22Rv1 (cell line): ENCODE measurements around the gene KRTAP10-2.
A peak's percentile ranks its signal among the peaks of the same experiment; 100 is the strongest.
"Not testable (repeated sequence)": the region's sequence is repeated elsewhere in the genome, so short reads cannot be mapped to it uniquely, and the experiment has no call there.

Experiments used
- H3K27ac ChIP-seq: fragments of 450-650 bp; 2 replicates; pipeline ENCODE4 v1.5.1; 2017
- ZFX ChIP-seq: fragments of 450-650 bp; IDR thresholded peaks from 2 replicates; pipeline ENCODE4 v1.6.1; 2017; ENCODE audit warnings: antibody characterized with exemption, borderline replicate concordance
- TF ChIP-seq, protein P1 (sequence below): fragments of 450-650 bp; IDR thresholded peaks from 2 replicates; pipeline ENCODE4 v1.5.1; 2017; ENCODE audit warnings: mild to moderate bottlenecking

KRTAP10-2 gene, protein sequence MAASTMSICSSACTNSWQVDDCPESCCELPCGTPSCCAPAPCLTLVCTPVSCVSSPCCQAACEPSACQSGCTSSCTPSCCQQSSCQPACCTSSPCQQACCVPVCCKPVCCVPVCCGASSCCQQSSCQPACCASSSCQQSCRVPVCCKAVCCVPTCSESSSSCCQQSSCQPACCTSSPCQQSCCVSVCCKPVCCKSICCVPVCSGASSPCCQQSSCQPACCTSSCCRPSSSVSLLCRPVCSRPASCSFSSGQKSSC

GRCh38 chr21:44551340-44551961, at the start of gene KRTAP10-2:
Gene KRTAP10-2, minus strand, starts transcription at chr21:44551505. Its CDS starts 47 bp downstream, at chr21:44551458.
- no peak within 1 kb of the TSS for H3K27ac ChIP-seq
- TF ChIP-seq, protein P1, sequence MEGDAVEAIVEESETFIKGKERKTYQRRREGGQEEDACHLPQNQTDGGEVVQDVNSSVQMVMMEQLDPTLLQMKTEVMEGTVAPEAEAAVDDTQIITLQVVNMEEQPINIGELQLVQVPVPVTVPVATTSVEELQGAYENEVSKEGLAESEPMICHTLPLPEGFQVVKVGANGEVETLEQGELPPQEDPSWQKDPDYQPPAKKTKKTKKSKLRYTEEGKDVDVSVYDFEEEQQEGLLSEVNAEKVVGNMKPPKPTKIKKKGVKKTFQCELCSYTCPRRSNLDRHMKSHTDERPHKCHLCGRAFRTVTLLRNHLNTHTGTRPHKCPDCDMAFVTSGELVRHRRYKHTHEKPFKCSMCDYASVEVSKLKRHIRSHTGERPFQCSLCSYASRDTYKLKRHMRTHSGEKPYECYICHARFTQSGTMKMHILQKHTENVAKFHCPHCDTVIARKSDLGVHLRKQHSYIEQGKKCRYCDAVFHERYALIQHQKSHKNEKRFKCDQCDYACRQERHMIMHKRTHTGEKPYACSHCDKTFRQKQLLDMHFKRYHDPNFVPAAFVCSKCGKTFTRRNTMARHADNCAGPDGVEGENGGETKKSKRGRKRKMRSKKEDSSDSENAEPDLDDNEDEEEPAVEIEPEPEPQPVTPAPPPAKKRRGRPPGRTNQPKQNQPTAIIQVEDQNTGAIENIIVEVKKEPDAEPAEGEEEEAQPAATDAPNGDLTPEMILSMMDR, result no peak
- TF ChIP-seq ZFX, result no peak

GRCh38 chr21:44601091-44601490, 49.8 kb upstream of the KRTAP10-2 start:
- not testable (repeated sequence) for H3K27ac ChIP-seq
- TF ChIP-seq, protein P1, result peak; percentile 26; the same call in 1 of the 2 replicates

DNA sequence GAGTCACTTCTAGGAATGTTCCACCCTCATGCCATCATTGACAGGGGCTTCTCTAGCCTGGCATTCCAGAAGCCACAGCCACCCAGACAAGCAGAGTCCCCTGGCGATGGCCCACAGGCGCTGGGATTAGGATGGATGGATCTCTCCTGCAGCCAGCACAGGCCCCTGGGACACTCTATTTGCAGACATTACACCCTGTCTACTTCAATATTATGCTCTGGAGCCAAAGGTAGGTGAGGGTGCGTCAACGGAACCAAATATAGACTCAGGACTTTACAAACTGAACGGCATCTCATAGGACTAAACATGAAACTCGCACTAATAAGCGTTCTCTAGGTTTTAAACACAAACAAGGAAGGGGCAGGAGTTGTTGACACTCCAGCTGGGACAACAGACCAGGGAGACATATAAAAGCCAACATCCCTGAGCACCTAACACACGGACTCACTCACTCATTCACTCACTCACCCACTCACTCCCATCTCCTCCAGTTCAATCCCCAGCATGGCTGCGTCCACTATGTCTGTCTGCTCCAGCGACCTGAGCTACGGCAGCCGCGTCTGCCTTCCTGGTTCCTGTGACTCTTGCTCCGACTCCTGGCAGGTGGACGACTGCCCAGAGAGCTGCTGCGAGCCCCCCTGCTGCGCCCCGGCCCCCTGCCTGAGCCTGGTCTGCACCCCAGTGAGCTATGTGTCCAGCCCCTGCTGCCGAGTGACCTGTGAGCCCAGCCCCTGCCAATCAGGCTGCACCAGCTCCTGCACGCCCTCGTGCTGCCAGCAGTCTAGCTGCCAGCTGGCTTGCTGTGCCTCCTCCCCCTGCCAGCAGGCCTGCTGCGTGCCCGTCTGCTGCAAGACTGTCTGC, 49.0 kb upstream of the KRTAP10-2 start, which contains the start of gene KRTAP10-7:
KRTAP10-7 (plus strand) TSS at position 480 of the 861 bp plus-strand sequence; CDS start at position 505, 25 bp downstream.
- H3K27ac ChIP-seq, result not testable (repeated sequence)

- TF ChIP-seq, protein P1, result no peak
- no peak for TF ChIP-seq ZFX
- H3K27ac ChIP-seq, result no peak overlapping the region
These were observed 48.1 kb upstream of the KRTAP10-2 start for GRCh38 chr21:44599264-44600029.

DNA sequence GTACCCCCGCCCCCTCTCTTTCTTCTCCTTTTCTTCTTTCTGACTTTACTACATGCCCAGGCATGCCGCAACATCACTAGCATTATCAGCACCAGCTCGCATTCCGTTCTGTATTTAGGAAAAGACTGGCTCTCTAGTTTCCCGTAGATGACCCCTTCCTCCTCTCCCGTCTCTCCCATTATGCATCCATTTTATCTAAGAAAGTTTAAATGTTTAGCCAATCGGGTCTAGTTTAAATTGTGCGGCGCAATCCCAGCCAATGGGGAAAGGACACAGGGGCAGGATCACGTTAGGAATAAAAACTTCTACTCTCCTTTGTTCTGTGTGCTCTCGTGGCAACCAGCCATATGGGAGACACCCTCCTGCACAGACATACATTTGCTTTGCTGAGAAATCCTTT, 46.8 kb upstream of the KRTAP10-2 start:
- TF ChIP-seq, protein P1, result no peak
- TF ChIP-seq ZFX, result no peak
- H3K27ac ChIP-seq, result no peak overlapping the region

DNA sequence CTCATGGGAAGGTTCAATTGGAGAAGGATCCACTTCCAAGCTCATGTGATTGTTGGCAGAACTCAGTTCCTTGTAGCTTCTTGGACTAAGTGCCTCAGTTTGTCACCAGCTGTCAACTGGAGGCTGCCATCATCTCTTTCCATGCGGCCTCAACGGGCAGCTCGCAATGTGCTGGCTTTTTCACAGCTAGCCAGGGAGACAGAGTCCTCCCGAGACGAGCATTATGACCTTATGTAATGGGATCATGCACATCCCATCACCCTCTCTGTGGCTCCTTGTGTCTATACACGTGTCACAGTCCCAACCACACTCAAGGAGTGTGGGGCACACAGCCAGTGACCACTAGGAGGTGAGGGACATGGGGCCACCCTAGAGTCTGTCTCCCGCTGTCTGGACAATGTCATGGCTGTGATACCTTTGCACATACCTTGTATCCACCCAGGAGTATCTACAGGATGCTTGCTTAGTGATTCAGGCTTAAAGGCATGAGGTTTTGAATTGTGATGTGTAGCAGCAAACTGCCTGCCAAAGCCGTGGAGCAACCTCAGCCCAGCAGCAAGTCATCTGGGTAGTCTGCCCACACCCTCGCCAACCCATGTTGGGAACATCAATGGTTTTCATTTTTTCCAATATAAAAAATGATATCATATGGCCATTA, 44.9 kb upstream of the KRTAP10-2 start:
- TF ChIP-seq ZFX, result no peak
- TF ChIP-seq, protein P1, result no peak
- no peak overlapping the region for H3K27ac ChIP-seq

GRCh38 chr21:44595524-44595923, 44.2 kb upstream of the KRTAP10-2 start:
- no peak overlapping the region for H3K27ac ChIP-seq
- no peak for TF ChIP-seq ZFX
- TF ChIP-seq, protein P1, result no peak
